SK-N-SH (cell line): ENCODE data around the gene CCNA1.

Source experiments
- CTCF ChIP-seq: fragments of 200-600 bp; sonication (generic); IDR thresholded peaks from 2 replicates; pipeline ENCODE4 v1.6.1; 2017; ENCODE audit warnings: antibody characterized with exemption, mild to moderate bottlenecking, moderate library complexity
- ELF1 ChIP-seq: IDR thresholded peaks from 2 replicates; pipeline ENCODE4 v1.4.0; 2012
- EZH2phosphoT487 ChIP-seq: fragments of 200-600 bp; sonication (generic); IDR thresholded peaks from 2 replicates; pipeline ENCODE4 v1.6.1; 2017; ENCODE audit warnings: low read depth, mixed run types, mild to moderate bottlenecking, antibody characterized with exemption, moderate library complexity, borderline replicate concordance
- GABPA ChIP-seq: IDR thresholded peaks from 2 replicates; pipeline ENCODE4 v1.4.0; 2012; ENCODE audit warnings: low read depth, mild to moderate bottlenecking
- GATA2 ChIP-seq: sonication (generic); formaldehyde crosslinking; IDR thresholded peaks from 2 replicates; pipeline ENCODE4 v1.5.0; 2020; ENCODE audit warnings: mild to moderate bottlenecking, missing genetic modification reagents
- MAX ChIP-seq: IDR thresholded peaks from 2 replicates; pipeline ENCODE4 v1.4.0; 2012; ENCODE audit warnings: low read depth
- NRF1 ChIP-seq: IDR thresholded peaks from 2 replicates; pipeline ENCODE4 v1.6.1; 2012; ENCODE audit warnings: low read depth, mild to moderate bottlenecking, low read length
- POLR2AphosphoS5 ChIP-seq: IDR thresholded peaks from 2 replicates; pipeline ENCODE4 v1.6.1; 2012; ENCODE audit warnings: low read depth, low read length
- RAD21 ChIP-seq: IDR thresholded peaks from 2 replicates; pipeline ENCODE4 v1.6.1; 2012; ENCODE audit warnings: mild to moderate bottlenecking, low read length
- SIN3A ChIP-seq: IDR thresholded peaks from 2 replicates; pipeline ENCODE4 v1.6.1; 2012; ENCODE audit warnings: low read depth, mild to moderate bottlenecking, low read length, moderate library complexity, borderline replicate concordance
- SMC3 ChIP-seq: IDR thresholded peaks from 2 replicates; pipeline ENCODE4 v1.6.1; 2012; ENCODE audit warnings: low read depth, low read length, improper control_type of control experiment
- USF2 ChIP-seq: fragments of 150-350 bp; IDR thresholded peaks from 2 replicates; pipeline ENCODE4 v1.6.1; 2017; ENCODE audit warnings: antibody characterized with exemption, low read length, low read depth, borderline replicate concordance
- YY1 ChIP-seq: IDR thresholded peaks from 2 replicates; pipeline ENCODE4 v1.4.0; 2012; ENCODE audit warnings: low read depth, mild to moderate bottlenecking
- ZBTB33 ChIP-seq: IDR thresholded peaks from 2 replicates; pipeline ENCODE4 v1.4.0; 2012; ENCODE audit warnings: low read depth, borderline replicate concordance

GRCh38 chr13:36385489-36385888 is 46.8 kb upstream of the CCNA1 start:
- no peak for TF ChIP-seq GABPA
- TF ChIP-seq EZH2phosphoT487 = no peak
- TF ChIP-seq CTCF = no peak
- TF ChIP-seq MAX = no peak
- TF ChIP-seq SIN3A = no peak
- no peak for TF ChIP-seq SMC3
- TF ChIP-seq NRF1 = no peak
- no peak for TF ChIP-seq RAD21
- TF ChIP-seq GATA2 (CRISPR knock-in tag) = no peak
- no peak for TF ChIP-seq ELF1
- no peak for TF ChIP-seq YY1
- no peak for TF ChIP-seq ZBTB33
- no peak for TF ChIP-seq POLR2AphosphoS5
- TF ChIP-seq USF2 = no peak
